Tibial artery (tissue), 4 donors: ENCODE data around the gene SLMAP.

Experiments used
- DNase-seq, 2 donors: peaks; one replicate each; pipeline ENCODE4 v3.0.0-alpha.2; 2019
- H3K27ac ChIP-seq, 2 donors: fragments of 200-600 bp; sonication (generic) in 1 of 2; 1 replicate in 1 of 2; 2 replicates in 1 of 2; pipeline ENCODE4 v1.5.1; 2018 to 2019; ENCODE audit warnings: mild to moderate bottlenecking in 1 of 2
- H3K27me3 ChIP-seq, 2 donors: fragments of 200-600 bp; sonication (generic) in 1 of 2; one replicate each; pipeline versions ENCODE4 v1.5.1 to v1.6.0; 2016 to 2019
- H3K36me3 ChIP-seq, 3 donors: fragments of 200-600 bp; sonication (generic) in 2 of 3; one replicate each; pipeline ENCODE4 v1.5.1; 2016 to 2019; ENCODE audit warnings: mild to moderate bottlenecking in 2 of 3
- H3K4me1 ChIP-seq, 4 donors: fragments of 200-600 bp; sonication (generic) in 2 of 4; 1 replicate in 3 of 4; 2 replicates in 1 of 4; pipeline ENCODE4 v1.5.1; 2016 to 2019
- H3K4me3 ChIP-seq, 2 donors: fragments of 200-600 bp; sonication (generic) in 1 of 2; 1 replicate in 1 of 2; 2 replicates in 1 of 2; pipeline ENCODE4 v1.5.1; 2018 to 2019; ENCODE audit warnings: mild to moderate bottlenecking in 2 of 2
- H3K9me3 ChIP-seq, 3 donors: fragments of 200-600 bp; sonication (generic) in 1 of 3; one replicate each; pipeline ENCODE4 v1.5.1; 2016 to 2019
- CTCF ChIP-seq, 2 experiments: fragments of 200-600 bp in 1 of 2; fragments of 450-650 bp in 1 of 2; IDR thresholded peaks; one replicate each; pipeline ENCODE4 v1.5.1; 2017 to 2019; ENCODE audit warnings: antibody characterized with exemption in 2 of 2, mild to moderate bottlenecking in 1 of 2, moderate library complexity in 1 of 2
- intact Hi-C: fragments of 100-400 bp; cut with DNase I; formaldehyde crosslinking; loops from one replicate; pipeline ENCODE4 v1.15.0; 2023; ENCODE audit warnings: low total_unique reads

Gene SLMAP

GRCh38 chr3:57752307-57752706 is 3.8 kb upstream of the SLMAP start:
- intact Hi-C loops: no loop called here
- DNase-seq: no peak
- Histone ChIP-seq H3K4me1 (peaks cover 0 to 9% (median 0%) of the 10 kb centered on the region in 4 donors), H3K27ac (no peak overlapping the region), H3K4me3 (no peak overlapping the region), H3K9me3 (no peaks in the 10 kb centered on the region), H3K27me3 (no peaks in the 10 kb centered on the region), H3K36me3 (no peaks in the 10 kb centered on the region)
- TF ChIP-seq CTCF (IDR thresholded peaks at IDR 0.05): no peak

- Histone ChIP-seq H3K4me1 (peaks cover 0 to 17% (median 5%) of the 10 kb centered on the region in 4 donors), H3K27me3 (no peaks in the 10 kb centered on the region), H3K27ac (no peak overlapping the region), H3K36me3 (no peaks in the 10 kb centered on the region), H3K9me3 (no peaks in the 10 kb centered on the region), H3K4me3 (no peak overlapping the region)
- intact Hi-C loops: no loop called here
- no peak for DNase-seq
- TF ChIP-seq CTCF (IDR thresholded peaks at IDR 0.05): no peak
These were observed 3.1 kb upstream of the SLMAP start for GRCh38 chr3:57753016-57753415.

GRCh38 chr3:57755368-57755675 is 787 bp upstream of the SLMAP start:
- no peak for TF ChIP-seq CTCF (IDR thresholded peaks at IDR 0.05)
- peak overlapping the region; percentile 87 for H3K27ac ChIP-seq
- H3K27me3 ChIP-seq: no peaks in the 10 kb centered on the region
- peak overlapping the region; percentile 76 to 84 for H3K4me3 ChIP-seq
- peaks cover 0 to 40% (median 17%) of the 10 kb centered on the region in 4 donors for H3K4me1 ChIP-seq
- H3K36me3 ChIP-seq: peaks cover 4 to 7% (median 6%) of the 10 kb centered on the region in 3 donors
- no peaks in the 10 kb centered on the region for H3K9me3 ChIP-seq
- no peak for DNase-seq
- intact Hi-C loops: loop anchor here (5.0 kb wide), 2 partner anchors 63 to 158 kb away; partner anchors contain the start of genes ARF4 and DENND6A

- Histone ChIP-seq H3K4me1 (peaks cover 0 to 50% (median 18%) of the 10 kb centered on the region in 4 donors), H3K4me3 (peak overlapping the region; percentile 76 to 84), H3K27ac (peak overlapping the region; percentile 87), H3K27me3 (no peaks in the 10 kb centered on the region), H3K36me3 (peaks cover 6 to 8% (median 8%) of the 10 kb centered on the region in 3 donors), H3K9me3 (no peaks in the 10 kb centered on the region)
- DNase-seq: peak; percentile 70 to 80
- TF ChIP-seq CTCF (IDR thresholded peaks at IDR 0.05): no peak
- intact Hi-C loops: loop anchor here (5.0 kb wide), 2 partner anchors 64 to 159 kb away; partner anchors contain the start of genes ARF4 and DENND6A
These were observed 656 bp downstream of the SLMAP start for GRCh38 chr3:57756528-57757401.

- Histone ChIP-seq H3K27ac (peak overlapping the region; percentile 87), H3K4me3 (peak overlapping the region; percentile 76 to 84), H3K9me3 (no peaks in the 10 kb centered on the region), H3K36me3 (peaks cover 6 to 8% (median 8%) of the 10 kb centered on the region in 3 donors), H3K27me3 (no peaks in the 10 kb centered on the region), H3K4me1 (peaks cover 0 to 59% (median 21%) of the 10 kb centered on the region in 4 donors)
- intact Hi-C loops: loop anchor here (5.0 kb wide), 2 partner anchors 65 to 160 kb away; partner anchors contain the start of genes ARF4 and DENND6A
- no peak for DNase-seq
- TF ChIP-seq CTCF (IDR thresholded peaks at IDR 0.05): no peak
These were observed 1.7 kb downstream of the SLMAP start for GRCh38 chr3:57757642-57758297.
